Measurements from ENCODE around the gene POLR3H. TPM values are rescaled to one million over a fixed set of nuclear protein-coding genes. Genes with fewer than 3 reads are reported as not detected.

Gene POLR3H
- total and polyA plus RNA-seq, 8 donors, result 26.6 to 55.4 (median 31.2) TPM

- Histone ChIP-seq H3K27ac (no peak overlapping the region), H3K4me3 (no peak overlapping the region), H3K27me3 (no peaks in the 10 kb centered on the region), H3K9me3 (no peaks in the 10 kb centered on the region), H3K4me1 (no peaks in the 10 kb centered on the region), H3K36me3 (peaks cover 0 to 91% of the 10 kb centered on the region in 2 donors)
- no peak for ATAC-seq
- no peak for TF ChIP-seq CTCF (IDR thresholded peaks at IDR 0.05)
- no peak for DNase-seq
- intact Hi-C loops (cut with DNase I), result no loop called here
Measured at GRCh38 chr22:41504397-41504796, 39.9 kb downstream of the POLR3H start.

DNA sequence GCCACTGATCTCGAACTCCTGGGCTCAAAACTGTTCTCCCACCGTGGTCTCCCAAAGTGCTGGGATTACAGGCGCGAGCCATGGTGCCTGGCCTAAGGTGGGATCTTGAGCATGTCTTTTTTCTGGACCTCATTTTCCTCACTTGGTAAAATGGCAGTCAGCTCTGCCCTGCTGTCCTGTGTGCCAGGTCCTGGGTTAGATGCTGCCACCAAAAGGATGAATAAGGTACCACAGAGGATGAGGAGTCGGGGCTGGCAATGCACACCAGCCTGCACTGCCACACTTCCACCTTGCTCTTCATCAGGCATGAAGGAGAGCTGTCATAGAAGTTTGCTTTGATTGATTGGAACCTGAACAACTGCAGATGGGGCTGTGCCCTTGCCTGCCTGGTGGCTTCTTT is 43.1 kb downstream of the POLR3H start:
- Histone ChIP-seq H3K9me3 (no peaks in the 10 kb centered on the region), H3K4me3 (no peak overlapping the region), H3K27ac (no peak overlapping the region), H3K36me3 (peaks cover 0 to 67% of the 10 kb centered on the region in 2 donors), H3K27me3 (no peaks in the 10 kb centered on the region), H3K4me1 (peaks cover 0 to 8% of the 10 kb centered on the region in 2 donors)
- TF ChIP-seq CTCF (IDR thresholded peaks at IDR 0.05), result no peak
- DNase-seq (no peak), ATAC-seq (peak; percentile 65)
- intact Hi-C loops (cut with DNase I), result no loop called here

DNA sequence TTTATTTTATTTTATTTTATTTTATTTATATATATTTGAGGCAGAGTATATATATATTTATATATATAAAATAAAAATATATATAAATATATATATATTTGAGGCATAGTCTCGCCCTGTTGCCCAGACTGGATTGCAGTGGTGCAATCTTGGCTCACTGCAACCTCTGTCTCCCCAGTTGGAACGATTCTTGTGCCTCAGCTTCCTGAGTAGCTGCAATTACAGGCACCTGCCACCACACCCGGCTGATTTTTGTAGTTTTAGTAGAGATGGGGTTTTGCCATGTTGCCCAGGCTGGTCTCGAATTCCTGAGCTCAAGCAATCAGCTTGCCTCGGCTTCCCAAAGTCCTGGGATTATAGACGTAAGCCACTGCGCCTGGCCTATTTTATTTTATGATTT is 44.0 kb downstream of the POLR3H start:
- no peak for TF ChIP-seq CTCF (IDR thresholded peaks at IDR 0.05)
- Histone ChIP-seq H3K9me3 (no peaks in the 10 kb centered on the region), H3K4me1 (peaks cover 0 to 8% of the 10 kb centered on the region in 2 donors), H3K27me3 (no peaks in the 10 kb centered on the region), H3K36me3 (peaks cover 0 to 59% of the 10 kb centered on the region in 2 donors), H3K27ac (no peak overlapping the region), H3K4me3 (no peak overlapping the region)
- intact Hi-C loops (cut with DNase I), result no loop called here
- no peak for DNase-seq
- no peak for ATAC-seq

DNA sequence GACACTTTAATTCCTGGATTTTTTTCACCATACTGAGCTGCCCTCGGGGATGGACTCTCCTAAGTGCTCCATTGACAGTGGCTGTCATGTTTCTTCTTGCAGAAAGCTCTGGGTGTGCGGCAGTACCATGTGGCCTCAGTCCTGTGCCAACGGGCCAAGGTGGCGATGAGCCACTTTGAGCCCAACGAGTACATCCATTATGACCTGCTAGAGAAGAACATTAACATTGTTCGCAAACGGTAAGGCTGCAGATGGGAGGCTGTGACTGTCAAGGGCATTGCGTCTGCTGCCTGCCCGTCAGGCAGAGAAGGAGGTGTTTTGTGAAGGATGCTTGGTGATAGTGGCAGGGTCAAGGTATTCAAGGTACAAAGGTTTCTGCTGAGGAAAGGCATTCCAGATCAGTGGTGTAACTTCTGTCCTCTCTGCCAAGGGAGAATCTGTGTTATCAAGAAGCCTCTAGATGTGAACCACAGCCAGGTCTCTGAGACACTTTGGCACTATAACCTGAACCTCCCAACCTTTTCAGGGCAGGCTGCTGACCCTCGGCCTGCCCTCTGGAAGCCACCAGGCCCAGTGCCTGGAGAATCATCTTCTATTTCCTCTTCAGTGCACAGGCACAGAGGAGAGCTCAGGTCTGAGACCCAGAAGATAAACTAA is 44.5 kb downstream of the POLR3H start:
- Histone ChIP-seq H3K27me3 (no peaks in the 10 kb centered on the region), H3K4me3 (no peak overlapping the region), H3K9me3 (no peaks in the 10 kb centered on the region), H3K27ac (no peak overlapping the region), H3K4me1 (peaks cover 0 to 8% of the 10 kb centered on the region in 2 donors), H3K36me3 (peaks cover 0 to 54% of the 10 kb centered on the region in 2 donors)
- TF ChIP-seq CTCF (IDR thresholded peaks at IDR 0.05), result no peak
- intact Hi-C loops (cut with DNase I), result no loop called here
- ATAC-seq, result no peak
- no peak for DNase-seq

GRCh38 chr22:41498303-41498835 is 45.9 kb downstream of the POLR3H start:
- no peak for DNase-seq
- H3K27me3 ChIP-seq, result no peaks in the 10 kb centered on the region
- intact Hi-C loops (cut with DNase I), result no loop called here
- no peak overlapping the region for H3K4me3 ChIP-seq
- H3K4me1 ChIP-seq, result peaks cover 0 to 8% of the 10 kb centered on the region in 2 donors
- no peak overlapping the region for H3K27ac ChIP-seq
- no peaks in the 10 kb centered on the region for H3K9me3 ChIP-seq
- ATAC-seq, result no peak
- H3K36me3 ChIP-seq, result peaks cover 0 to 46% of the 10 kb centered on the region in 2 donors
- TF ChIP-seq CTCF (IDR thresholded peaks at IDR 0.05), result no peak
